Peyer's patch (tissue), 4 donors: ENCODE measurements around the gene SPTB. TPM values are rescaled to one million over a fixed set of nuclear protein-coding genes. Genes with fewer than 3 reads are reported as not detected.

ENCODE experiments used
- DNase-seq, 3 donors: peaks; one replicate each; pipeline ENCODE4 v3.0.0-alpha.2; 2017 to 2019
- H3K27ac ChIP-seq, 4 donors: fragments of 200-600 bp; sonication (generic); one replicate each; pipeline ENCODE4 v1.5.1; 2016 to 2019
- H3K27me3 ChIP-seq, 2 donors: fragments of 200-600 bp; sonication (generic); one replicate each; pipeline ENCODE4 v1.5.1; 2019
- H3K36me3 ChIP-seq, 3 donors: fragments of 200-600 bp; sonication (generic); one replicate each; pipeline ENCODE4 v1.5.1; 2016 to 2019
- H3K4me1 ChIP-seq, 4 donors: fragments of 200-600 bp; sonication (generic); one replicate each; pipeline ENCODE4 v1.5.1; 2016 to 2019
- H3K4me3 ChIP-seq, 4 donors: fragments of 200-600 bp; sonication (generic); 1 replicate in 3 of 4; 2 replicates in 1 of 4; pipeline ENCODE4 v1.5.1; 2016 to 2019; ENCODE audit warnings: mild to moderate bottlenecking in 1 of 4
- H3K9me3 ChIP-seq, 4 donors: fragments of 200-600 bp; sonication (generic); one replicate each; pipeline ENCODE4 v1.5.1; 2016 to 2019; ENCODE audit warnings: mild to moderate bottlenecking in 1 of 4
- POLR2A ChIP-seq, 2 donors: fragments of 450-650 bp; IDR thresholded peaks; one replicate each; pipeline ENCODE4 v1.5.1; 2017; ENCODE audit warnings: antibody characterized with exemption in 2 of 2, mild to moderate bottlenecking in 2 of 2, moderate library complexity in 2 of 2
- total RNA-seq, 4 donors: library from RNA; depleted of rRNA; stranded (reverse); fragments of >200 nt; gene quantifications; one replicate each; pipeline ENCODE4 v1.1.0, GENCODE V29; 2016
- TF ChIP-seq, protein P1 (sequence below), 6 experiments: fragments of 450-650 bp in 4 of 6; fragments of 200-600 bp in 2 of 6; sonication (generic) in 1 of 6; IDR thresholded peaks; one replicate each; pipeline ENCODE4 v1.5.1; 2017 to 2019; ENCODE audit warnings: antibody characterized with exemption in 6 of 6, mild to moderate bottlenecking in 3 of 6, moderate library complexity in 1 of 6

SPTB gene
- total RNA-seq, 4 donors from 2014 or later = 0.57 to 2.5 (median 0.94) TPM; not detected in 1

DNA sequence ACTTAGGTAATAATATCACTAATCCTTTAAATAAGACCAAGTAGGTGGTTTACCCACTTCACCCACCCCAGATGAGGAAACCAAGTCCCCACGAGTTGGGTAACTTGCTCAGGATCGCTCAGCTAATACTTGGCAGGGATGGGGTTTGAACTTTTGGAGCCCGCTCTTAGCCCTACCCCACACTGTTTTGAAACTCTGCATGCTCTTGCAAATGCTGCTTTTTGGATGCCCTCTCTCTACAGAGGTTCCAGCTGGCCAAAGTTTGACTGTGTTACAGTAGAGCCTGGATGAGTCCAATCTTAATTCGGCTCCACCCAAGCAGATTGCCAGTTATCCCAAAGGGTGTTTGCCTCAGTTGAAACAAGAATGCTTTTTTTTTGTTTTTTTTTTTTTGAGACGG, 168.7 kb downstream of the SPTB start:
- H3K27me3 ChIP-seq = no peaks in the 10 kb centered on the region
- H3K36me3 ChIP-seq = no peaks in the 10 kb centered on the region
- TF ChIP-seq, protein P1, sequence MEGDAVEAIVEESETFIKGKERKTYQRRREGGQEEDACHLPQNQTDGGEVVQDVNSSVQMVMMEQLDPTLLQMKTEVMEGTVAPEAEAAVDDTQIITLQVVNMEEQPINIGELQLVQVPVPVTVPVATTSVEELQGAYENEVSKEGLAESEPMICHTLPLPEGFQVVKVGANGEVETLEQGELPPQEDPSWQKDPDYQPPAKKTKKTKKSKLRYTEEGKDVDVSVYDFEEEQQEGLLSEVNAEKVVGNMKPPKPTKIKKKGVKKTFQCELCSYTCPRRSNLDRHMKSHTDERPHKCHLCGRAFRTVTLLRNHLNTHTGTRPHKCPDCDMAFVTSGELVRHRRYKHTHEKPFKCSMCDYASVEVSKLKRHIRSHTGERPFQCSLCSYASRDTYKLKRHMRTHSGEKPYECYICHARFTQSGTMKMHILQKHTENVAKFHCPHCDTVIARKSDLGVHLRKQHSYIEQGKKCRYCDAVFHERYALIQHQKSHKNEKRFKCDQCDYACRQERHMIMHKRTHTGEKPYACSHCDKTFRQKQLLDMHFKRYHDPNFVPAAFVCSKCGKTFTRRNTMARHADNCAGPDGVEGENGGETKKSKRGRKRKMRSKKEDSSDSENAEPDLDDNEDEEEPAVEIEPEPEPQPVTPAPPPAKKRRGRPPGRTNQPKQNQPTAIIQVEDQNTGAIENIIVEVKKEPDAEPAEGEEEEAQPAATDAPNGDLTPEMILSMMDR (IDR thresholded peaks at IDR 0.05) = no peak
- TF ChIP-seq POLR2A (IDR thresholded peaks at IDR 0.05) = no peak
- H3K27ac ChIP-seq = no peak overlapping the region
- H3K4me3 ChIP-seq = no peak overlapping the region
- peak in 1 of 3 donors; percentile 41 for DNase-seq
- H3K4me1 ChIP-seq = peaks cover 0 to 33% (median 4%) of the 10 kb centered on the region in 4 donors
- no peaks in the 10 kb centered on the region for H3K9me3 ChIP-seq

DNA sequence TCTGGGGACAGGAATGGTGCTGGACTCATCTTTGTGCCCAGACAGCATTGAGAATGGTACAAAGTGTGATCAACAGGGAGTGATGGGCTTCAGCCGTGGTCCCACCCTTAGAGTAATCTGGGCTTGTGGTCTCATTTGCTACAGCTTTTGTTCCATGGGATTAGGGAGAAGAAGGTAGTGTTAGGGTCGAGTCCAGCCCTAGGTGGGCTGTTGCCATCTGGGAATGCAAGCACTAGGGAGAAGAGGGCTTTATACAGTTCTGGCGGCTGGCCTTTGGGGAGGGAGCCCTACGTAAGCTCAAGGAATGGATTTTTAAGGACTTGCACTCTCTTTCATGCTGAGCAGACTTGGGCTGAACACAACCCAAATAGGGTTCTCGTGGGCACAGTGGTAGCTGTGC, 170.6 kb downstream of the SPTB start:
- Histone ChIP-seq H3K4me3 (no peak overlapping the region), H3K27me3 (no peaks in the 10 kb centered on the region), H3K36me3 (no peaks in the 10 kb centered on the region), H3K9me3 (no peaks in the 10 kb centered on the region), H3K27ac (peak overlapping the region in 3 of 4 donors; percentile 31 to 87 (median 79)), H3K4me1 (peaks cover 3 to 40% (median 7%) of the 10 kb centered on the region in 4 donors)
- peak in 1 of 3 donors; percentile 26 for DNase-seq
- TF ChIP-seq, protein P1 (IDR thresholded peaks at IDR 0.05) = no peak
- no peak for TF ChIP-seq POLR2A (IDR thresholded peaks at IDR 0.05)

DNA sequence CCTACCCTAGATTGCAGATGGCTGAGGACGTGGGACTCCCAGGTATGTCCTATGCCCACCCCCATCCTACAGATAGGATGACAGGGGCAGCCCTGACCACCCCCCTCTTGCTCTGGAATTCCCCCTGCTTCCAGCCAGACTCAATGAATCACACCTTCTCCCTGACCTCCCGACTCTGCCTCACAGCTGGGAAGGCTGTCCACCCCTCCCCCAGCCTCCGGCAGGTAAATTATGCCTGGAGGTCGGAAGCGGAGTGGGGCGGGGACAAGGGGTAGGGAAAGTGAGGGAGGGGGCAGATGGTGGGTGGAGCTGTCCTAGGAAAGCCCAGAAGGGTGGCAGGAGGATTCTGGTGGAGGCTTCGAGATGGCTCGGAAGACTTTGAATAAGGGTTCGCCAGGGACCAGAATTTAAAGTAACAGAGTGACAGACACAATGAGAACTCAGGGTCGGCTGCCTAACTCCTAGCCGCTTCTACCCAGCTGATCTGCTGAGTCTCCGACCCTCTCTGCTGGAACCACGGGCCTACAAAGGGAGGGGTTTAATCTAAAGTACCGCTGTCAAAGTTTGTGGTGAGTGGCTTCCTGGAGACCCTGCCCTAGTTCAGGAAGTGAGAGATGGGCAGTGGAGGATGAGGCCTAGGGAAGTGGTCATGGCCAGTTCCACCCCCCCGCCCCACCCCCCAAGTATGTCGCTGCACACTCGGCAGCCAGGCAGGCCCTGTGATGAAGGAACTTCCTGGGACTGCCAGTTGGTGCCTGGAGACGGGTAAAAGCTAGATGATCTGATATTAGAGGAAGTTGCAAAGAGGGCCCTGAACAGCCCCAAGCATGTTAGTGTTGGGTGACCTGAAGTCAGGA, 171.3 kb downstream of the SPTB start:
- peak in 1 of 3 donors; percentile 67 for DNase-seq
- Histone ChIP-seq H3K36me3 (no peaks in the 10 kb centered on the region), H3K27me3 (no peaks in the 10 kb centered on the region), H3K4me3 (no peak overlapping the region), H3K9me3 (no peaks in the 10 kb centered on the region), H3K27ac (peak overlapping the region; percentile 29 to 87 (median 55)), H3K4me1 (peaks cover 3 to 46% (median 8%) of the 10 kb centered on the region in 4 donors)
- no peak for TF ChIP-seq POLR2A (IDR thresholded peaks at IDR 0.05)
- TF ChIP-seq, protein P1 (IDR thresholded peaks at IDR 0.05) = no peak

DNA sequence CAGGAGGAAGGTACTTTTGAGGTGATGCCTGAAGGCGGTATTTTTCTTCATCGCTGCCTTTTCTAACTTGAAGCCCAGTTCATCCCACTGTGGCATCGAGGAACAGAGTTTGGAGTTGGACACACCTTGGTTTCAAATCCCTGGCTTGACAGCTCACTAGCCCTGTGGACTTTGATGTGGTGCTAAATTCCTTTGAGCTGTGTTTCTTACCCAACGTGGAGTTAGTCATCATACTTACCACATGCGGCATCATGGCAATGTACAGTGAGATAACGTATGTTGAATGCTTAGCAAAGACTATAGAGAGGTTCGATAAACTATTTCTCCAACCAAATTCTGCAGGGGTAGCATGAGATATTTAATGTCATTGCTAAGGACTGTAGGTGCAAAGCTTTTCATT, 172.0 kb downstream of the SPTB start:
- Histone ChIP-seq H3K9me3 (no peaks in the 10 kb centered on the region), H3K4me1 (peaks cover 5 to 53% (median 9%) of the 10 kb centered on the region in 4 donors), H3K36me3 (no peaks in the 10 kb centered on the region), H3K4me3 (no peak overlapping the region), H3K27me3 (no peaks in the 10 kb centered on the region), H3K27ac (peak overlapping the region in 2 of 4 donors; percentile 79 to 87)
- peak in 1 of 3 donors; percentile 75 for DNase-seq
- TF ChIP-seq, protein P1 (IDR thresholded peaks at IDR 0.05) = no peak
- TF ChIP-seq POLR2A (IDR thresholded peaks at IDR 0.05) = peak in 1 of 2 donors; percentile 15

DNA sequence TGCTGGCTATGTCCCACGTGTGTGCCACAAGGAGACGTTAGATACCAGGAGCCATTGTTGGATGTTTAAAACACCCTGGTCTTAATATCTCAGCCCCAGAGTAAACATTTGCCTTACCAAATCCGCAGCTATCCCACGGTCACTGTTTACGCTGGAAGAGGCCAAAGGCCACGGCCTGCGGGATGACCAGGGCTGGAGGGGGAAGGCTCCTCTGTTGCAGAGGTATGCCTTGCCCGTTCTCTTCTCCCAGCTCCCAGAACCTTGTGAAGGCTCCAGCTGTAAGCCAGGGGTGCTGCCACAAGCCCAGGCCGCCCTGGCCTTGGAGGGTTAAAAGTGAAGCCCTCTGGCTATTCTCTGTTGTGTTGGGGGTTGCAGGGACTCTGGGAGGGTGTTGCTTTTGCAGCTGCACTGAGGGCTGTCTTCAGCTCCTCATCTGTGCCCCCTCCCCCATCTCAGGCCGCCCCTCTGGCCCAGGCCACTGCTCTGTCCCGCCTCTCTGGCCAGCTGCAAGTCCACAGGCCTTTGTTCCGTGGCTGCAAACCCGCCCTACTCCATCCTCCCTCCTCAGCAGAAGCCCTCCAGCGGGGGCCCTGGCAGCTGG, 173.0 kb downstream of the SPTB start:
- DNase-seq = peak in 1 of 3 donors; percentile 44
- TF ChIP-seq, protein P1 (IDR thresholded peaks at IDR 0.05) = no peak
- no peak for TF ChIP-seq POLR2A (IDR thresholded peaks at IDR 0.05)
- Histone ChIP-seq H3K36me3 (no peaks in the 10 kb centered on the region), H3K27ac (peak overlapping the region in 3 of 4 donors; percentile 17 to 87 (median 79)), H3K4me1 (peaks cover 5 to 54% (median 9%) of the 10 kb centered on the region in 4 donors), H3K9me3 (no peaks in the 10 kb centered on the region), H3K4me3 (peak overlapping the region in 1 of 4 donors; percentile 95), H3K27me3 (no peaks in the 10 kb centered on the region)
